Erythroblast (primary cell): ENCODE data around the gene PNPLA1.

ENCODE experiments used
- GATA1 ChIP-seq: IDR thresholded peaks from 2 replicates; pipeline ENCODE4 v1.6.1; 2011; ENCODE audit warnings: low read depth, mild to moderate bottlenecking, control low read depth, low read length, moderate library complexity
- POLR2A ChIP-seq: IDR thresholded peaks from 2 replicates; pipeline ENCODE4 v1.6.1; 2011; ENCODE audit warnings: mild to moderate bottlenecking, low read length

GRCh38 chr6:36284359-36284758 lies 14.5 kb downstream of the PNPLA1 start:
- TF ChIP-seq POLR2A: no peak
- no peak for TF ChIP-seq GATA1
